Measurements from ENCODE around the gene NUMB.

Gene NUMB

GRCh38 chr14:73458183-73458976 lies at the start of gene NUMB:
Gene NUMB (minus strand): TSS chr14:73458546. CDS start chr14:73355751, 102,795 bp downstream.
- peaks cover 51% of the 10 kb centered on the region for H3K4me1 Mint-ChIP-seq
- peak; percentile 96 to 99 for DNase-seq
- H3K27ac Mint-ChIP-seq, result peak within 1 kb of the TSS; percentile 96 to 98
- H3K4me3 Mint-ChIP-seq, result peak within 1 kb of the TSS; percentile 97 to 99
- ATAC-seq, result peak; percentile 97
- H3K9me3 Mint-ChIP-seq, result no peaks in the 10 kb centered on the region
- H3K27me3 Mint-ChIP-seq, result peaks cover 8% of the 10 kb centered on the region

GRCh38 chr14:73503648-73504047 lies 45.3 kb upstream of the NUMB start:
- ATAC-seq (no peak), DNase-seq (no peak)
- H3K9me3 Mint-ChIP-seq, result no peaks in the 10 kb centered on the region
- no peaks in the 10 kb centered on the region for H3K4me1 Mint-ChIP-seq
- H3K4me3 Mint-ChIP-seq, result no peak overlapping the region
- no peaks in the 10 kb centered on the region for H3K27me3 Mint-ChIP-seq
- H3K27ac Mint-ChIP-seq, result no peak overlapping the region

GRCh38 chr14:73502017-73502619 lies 43.8 kb upstream of the NUMB start:
- Mint-ChIP-seq H3K27ac (no peak overlapping the region), H3K4me3 (no peak overlapping the region)

GRCh38 chr14:73500360-73500759 lies 42.0 kb upstream of the NUMB start:
- no peak for DNase-seq
- H3K9me3 Mint-ChIP-seq, result no peaks in the 10 kb centered on the region
- no peak overlapping the region for H3K27ac Mint-ChIP-seq

More at GRCh38 chr14:73502017-73502619, 43.8 kb upstream of the NUMB start:
- no peaks in the 10 kb centered on the region for H3K4me1 Mint-ChIP-seq
- no peaks in the 10 kb centered on the region for H3K27me3 Mint-ChIP-seq
- ATAC-seq, result no peak
- no peaks in the 10 kb centered on the region for H3K9me3 Mint-ChIP-seq
- DNase-seq, result no peak

GRCh38 chr14:73494593-73494992 lies 36.2 kb upstream of the NUMB start:
- ATAC-seq (no peak), DNase-seq (no peak)
- H3K27me3 Mint-ChIP-seq, result peaks cover 4% of the 10 kb centered on the region
- no peak overlapping the region for H3K4me3 Mint-ChIP-seq
- H3K27ac Mint-ChIP-seq, result no peak overlapping the region
- H3K4me1 Mint-ChIP-seq, result peaks cover 48% of the 10 kb centered on the region
- H3K9me3 Mint-ChIP-seq, result no peaks in the 10 kb centered on the region

More at GRCh38 chr14:73500360-73500759, 42.0 kb upstream of the NUMB start:
- Mint-ChIP-seq H3K4me1 (peaks cover 9% of the 10 kb centered on the region), H3K4me3 (no peak overlapping the region), H3K27me3 (no peaks in the 10 kb centered on the region)
- ATAC-seq, result no peak

GRCh38 chr14:73492670-73493069 lies 34.3 kb upstream of the NUMB start:
- no peak for ATAC-seq
- H3K9me3 Mint-ChIP-seq, result no peaks in the 10 kb centered on the region
- peak overlapping the region; percentile 87 to 91 for H3K4me3 Mint-ChIP-seq
- H3K27ac Mint-ChIP-seq, result peak overlapping the region; percentile 28 to 59
- DNase-seq, result no peak
- peaks cover 48% of the 10 kb centered on the region for H3K4me1 Mint-ChIP-seq
- peaks cover 8% of the 10 kb centered on the region for H3K27me3 Mint-ChIP-seq

GRCh38 chr14:73492043-73492552 lies 33.8 kb upstream of the NUMB start:
- Mint-ChIP-seq H3K4me1 (peaks cover 48% of the 10 kb centered on the region), H3K4me3 (peak overlapping the region; percentile 87 to 91), H3K27me3 (peaks cover 8% of the 10 kb centered on the region), H3K9me3 (no peaks in the 10 kb centered on the region), H3K27ac (peak overlapping the region; percentile 28 to 86)
- ATAC-seq (no peak), DNase-seq (no peak)

GRCh38 chr14:73491256-73492042 lies 33.1 kb upstream of the NUMB start:
- peak; percentile 82 for ATAC-seq
- peak; percentile 76 to 77 for DNase-seq
- H3K27ac Mint-ChIP-seq, result peak overlapping the region in 1 of 2 donors; percentile 86
- peaks cover 48% of the 10 kb centered on the region for H3K4me1 Mint-ChIP-seq
- no peaks in the 10 kb centered on the region for H3K9me3 Mint-ChIP-seq
- H3K27me3 Mint-ChIP-seq, result peaks cover 8% of the 10 kb centered on the region
- H3K4me3 Mint-ChIP-seq, result peak overlapping the region; percentile 87 to 91

GRCh38 chr14:73489481-73490175 lies 31.3 kb upstream of the NUMB start:
- no peak overlapping the region for H3K27ac Mint-ChIP-seq

GRCh38 chr14:73478684-73479083 lies 20.3 kb upstream of the NUMB start:
- no peak for ATAC-seq
- no peak for DNase-seq
- Mint-ChIP-seq H3K9me3 (no peaks in the 10 kb centered on the region), H3K27me3 (no peaks in the 10 kb centered on the region), H3K27ac (no peak overlapping the region), H3K4me3 (no peak overlapping the region), H3K4me1 (peaks cover 5% of the 10 kb centered on the region)

More at GRCh38 chr14:73489481-73490175, 31.3 kb upstream of the NUMB start:
- Mint-ChIP-seq H3K4me3 (peak overlapping the region; percentile 30 to 38), H3K27me3 (peaks cover 8% of the 10 kb centered on the region), H3K9me3 (no peaks in the 10 kb centered on the region), H3K4me1 (peaks cover 31% of the 10 kb centered on the region)
- DNase-seq (no peak), ATAC-seq (no peak)

- Mint-ChIP-seq H3K27ac (no peak overlapping the region), H3K4me1 (peaks cover 5% of the 10 kb centered on the region), H3K9me3 (no peaks in the 10 kb centered on the region), H3K4me3 (no peak overlapping the region), H3K27me3 (no peaks in the 10 kb centered on the region)
- DNase-seq, result no peak
- no peak for ATAC-seq
These were observed 19.4 kb upstream of the NUMB start for GRCh38 chr14:73477618-73478266.

GRCh38 chr14:73476451-73476931 lies 18.1 kb upstream of the NUMB start:
- H3K27ac Mint-ChIP-seq, result no peak overlapping the region
- no peaks in the 10 kb centered on the region for H3K9me3 Mint-ChIP-seq
- no peaks in the 10 kb centered on the region for H3K27me3 Mint-ChIP-seq
- H3K4me1 Mint-ChIP-seq, result peaks cover 5% of the 10 kb centered on the region
- DNase-seq (no peak), ATAC-seq (no peak)
- no peak overlapping the region for H3K4me3 Mint-ChIP-seq

GRCh38 chr14:73474952-73475351 lies 16.6 kb upstream of the NUMB start:
- H3K27ac Mint-ChIP-seq, result no peak overlapping the region
- H3K4me3 Mint-ChIP-seq, result no peak overlapping the region
- H3K27me3 Mint-ChIP-seq, result no peaks in the 10 kb centered on the region
- DNase-seq (no peak), ATAC-seq (no peak)
- H3K9me3 Mint-ChIP-seq, result no peaks in the 10 kb centered on the region
- H3K4me1 Mint-ChIP-seq, result peaks cover 5% of the 10 kb centered on the region

Data from stimulated activated naive CD8-positive, alpha-beta T cell treated with anti-CD3 and anti-CD28 coated beads, Interleukin-15, amount 100 ng/mL, for 72 hours (primary cell).